GM21381 (cell line): Measurements from ENCODE around the gene MLIP.
"Not testable (repeated sequence)": the region's sequence is repeated elsewhere in the genome, so short reads cannot be mapped to it uniquely, and the experiment has no call there.

Source experiments
- ATAC-seq: cut with Tn5 transposase; IDR thresholded peaks from one replicate; pipeline ENCODE4 v1.9.1; 2021; ENCODE audit warnings: mild to moderate bottlenecking, moderate library complexity; ENCODE audit not compliant: unreplicated experiment

The MLIP gene, protein sequence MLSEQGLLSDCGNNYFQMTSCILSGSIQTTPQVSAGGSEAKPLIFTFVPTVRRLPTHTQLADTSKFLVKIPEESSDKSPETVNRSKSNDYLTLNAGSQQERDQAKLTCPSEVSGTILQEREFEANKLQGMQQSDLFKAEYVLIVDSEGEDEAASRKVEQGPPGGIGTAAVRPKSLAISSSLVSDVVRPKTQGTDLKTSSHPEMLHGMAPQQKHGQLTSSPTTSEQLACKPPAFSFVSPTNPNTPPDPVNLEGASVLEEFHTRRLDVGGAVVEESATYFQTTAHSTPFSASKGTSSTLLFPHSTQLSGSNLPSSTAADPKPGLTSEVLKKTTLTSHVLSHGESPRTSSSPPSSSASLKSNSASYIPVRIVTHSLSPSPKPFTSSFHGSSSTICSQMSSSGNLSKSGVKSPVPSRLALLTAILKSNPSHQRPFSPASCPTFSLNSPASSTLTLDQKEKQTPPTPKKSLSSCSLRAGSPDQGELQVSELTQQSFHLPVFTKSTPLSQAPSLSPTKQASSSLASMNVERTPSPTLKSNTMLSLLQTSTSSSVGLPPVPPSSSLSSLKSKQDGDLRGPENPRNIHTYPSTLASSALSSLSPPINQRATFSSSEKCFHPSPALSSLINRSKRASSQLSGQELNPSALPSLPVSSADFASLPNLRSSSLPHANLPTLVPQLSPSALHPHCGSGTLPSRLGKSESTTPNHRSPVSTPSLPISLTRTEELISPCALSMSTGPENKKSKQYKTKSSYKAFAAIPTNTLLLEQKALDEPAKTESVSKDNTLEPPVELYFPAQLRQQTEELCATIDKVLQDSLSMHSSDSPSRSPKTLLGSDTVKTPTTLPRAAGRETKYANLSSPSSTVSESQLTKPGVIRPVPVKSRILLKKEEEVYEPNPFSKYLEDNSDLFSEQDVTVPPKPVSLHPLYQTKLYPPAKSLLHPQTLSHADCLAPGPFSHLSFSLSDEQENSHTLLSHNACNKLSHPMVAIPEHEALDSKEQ

DNA sequence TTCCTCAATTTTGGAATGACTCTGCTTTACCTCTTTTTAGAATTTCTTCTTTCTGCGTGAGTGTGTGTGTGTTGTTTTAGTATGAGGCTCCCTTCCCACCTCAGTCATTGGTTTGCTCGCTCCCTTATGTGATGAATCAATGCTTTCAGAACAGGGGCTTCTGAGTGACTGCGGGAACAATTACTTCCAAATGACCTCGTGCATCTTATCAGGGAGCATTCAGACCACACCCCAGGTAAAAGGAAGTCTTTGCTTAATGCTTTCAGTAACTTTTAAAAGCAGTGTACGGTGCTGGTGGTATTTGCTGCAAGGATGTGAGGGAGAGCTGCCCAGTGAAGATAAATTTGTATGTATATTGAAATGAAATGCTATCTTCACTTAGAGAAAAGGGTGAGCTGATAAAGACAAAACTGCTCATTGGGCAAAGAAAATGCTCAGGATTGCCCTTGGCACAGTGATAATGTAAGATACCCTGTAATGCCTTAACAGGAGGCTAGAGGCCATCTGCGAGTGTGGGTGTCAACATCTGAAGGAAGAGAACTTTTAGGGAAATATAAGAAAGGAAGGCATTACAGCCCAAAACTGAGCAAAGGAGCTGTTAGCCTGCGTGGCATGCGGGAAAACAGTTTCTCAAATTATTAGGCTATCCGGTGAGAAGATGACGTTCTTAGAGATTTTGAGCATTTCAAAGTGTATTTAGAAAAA, at the start of gene MLIP:
MLIP (plus strand) TSS at position 103 of the 705 bp plus-strand sequence; CDS start at position 140, 37 bp downstream.
- no peak for ATAC-seq

DNA sequence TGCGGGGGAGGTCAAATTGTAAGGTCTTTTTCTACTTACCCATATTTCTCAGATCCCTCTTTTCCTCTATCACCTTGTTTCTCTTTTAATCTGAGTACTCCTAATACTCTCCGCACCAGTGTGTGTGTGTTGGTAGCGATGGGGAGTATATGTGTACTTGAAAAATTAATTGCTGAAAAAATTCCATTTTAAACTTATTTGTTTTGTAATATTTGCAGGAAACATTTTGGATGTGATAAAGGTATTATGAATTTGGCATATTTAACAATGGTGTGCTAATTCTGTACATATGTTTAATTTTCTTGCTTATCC, 48.1 kb upstream of the MLIP start:
- no peak for ATAC-seq

DNA sequence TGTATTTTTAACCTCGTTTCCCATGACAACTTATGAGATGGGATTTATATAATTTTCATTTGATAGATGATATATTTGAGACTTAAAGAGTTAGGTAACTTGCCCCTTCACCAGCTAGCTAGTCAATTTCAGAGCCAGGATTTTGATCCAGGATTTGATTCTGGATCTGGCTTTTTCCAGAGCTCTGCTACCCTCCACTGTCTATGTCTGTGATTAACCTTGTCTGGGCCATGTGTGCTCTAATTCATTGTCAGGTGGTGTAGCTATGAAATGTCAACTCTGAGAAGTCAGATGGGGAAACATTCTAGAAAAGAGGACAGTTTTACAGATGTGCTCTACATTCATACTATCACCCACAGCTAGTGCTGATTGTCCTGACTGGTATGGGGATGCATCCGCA, 42.5 kb upstream of the MLIP start:
- ATAC-seq, result no peak

DNA sequence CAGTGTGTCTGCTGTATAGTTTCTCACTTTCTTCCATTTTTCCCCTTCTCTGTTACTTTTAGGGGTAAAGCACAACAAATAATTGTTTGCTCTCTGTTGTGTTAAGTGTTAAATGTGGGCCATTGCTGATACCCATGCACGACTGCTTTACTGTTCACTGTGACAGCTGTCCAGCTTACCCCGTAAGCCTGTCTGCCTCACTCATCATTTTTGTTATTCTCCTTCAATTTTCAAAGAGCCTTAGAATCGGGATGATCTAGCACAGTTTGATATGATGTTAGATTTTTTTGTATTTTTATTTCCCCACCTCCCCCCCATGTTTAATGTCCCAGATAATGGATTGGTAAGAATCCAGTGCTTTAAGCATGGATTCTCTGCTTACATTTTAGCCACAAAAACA, 41.2 kb upstream of the MLIP start:
- no peak for ATAC-seq

DNA sequence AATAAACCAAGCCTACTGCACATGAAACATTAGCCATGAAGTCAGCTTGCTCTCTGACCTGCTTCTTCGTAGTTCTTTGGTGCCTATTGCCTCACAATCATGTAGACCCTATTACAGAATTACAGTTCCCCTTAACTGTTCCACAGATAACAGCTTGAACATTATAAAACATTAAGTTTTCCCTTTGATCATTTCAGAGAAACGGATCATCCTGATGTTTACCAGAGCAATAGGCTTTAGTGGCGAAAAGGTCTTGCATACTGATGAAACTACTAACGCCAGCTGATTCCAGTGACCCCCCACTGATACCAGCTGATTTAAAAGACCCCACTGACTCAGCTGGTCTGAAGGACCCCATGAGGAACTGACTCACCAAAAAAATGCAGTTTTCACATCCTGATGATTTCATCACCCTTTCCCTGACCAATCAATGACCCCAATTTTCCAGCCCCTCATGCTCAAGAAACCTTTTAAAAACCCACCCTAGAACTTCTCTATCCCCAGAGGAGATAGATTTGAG, 39.4 kb upstream of the MLIP start:
- ATAC-seq, result no peak

DNA sequence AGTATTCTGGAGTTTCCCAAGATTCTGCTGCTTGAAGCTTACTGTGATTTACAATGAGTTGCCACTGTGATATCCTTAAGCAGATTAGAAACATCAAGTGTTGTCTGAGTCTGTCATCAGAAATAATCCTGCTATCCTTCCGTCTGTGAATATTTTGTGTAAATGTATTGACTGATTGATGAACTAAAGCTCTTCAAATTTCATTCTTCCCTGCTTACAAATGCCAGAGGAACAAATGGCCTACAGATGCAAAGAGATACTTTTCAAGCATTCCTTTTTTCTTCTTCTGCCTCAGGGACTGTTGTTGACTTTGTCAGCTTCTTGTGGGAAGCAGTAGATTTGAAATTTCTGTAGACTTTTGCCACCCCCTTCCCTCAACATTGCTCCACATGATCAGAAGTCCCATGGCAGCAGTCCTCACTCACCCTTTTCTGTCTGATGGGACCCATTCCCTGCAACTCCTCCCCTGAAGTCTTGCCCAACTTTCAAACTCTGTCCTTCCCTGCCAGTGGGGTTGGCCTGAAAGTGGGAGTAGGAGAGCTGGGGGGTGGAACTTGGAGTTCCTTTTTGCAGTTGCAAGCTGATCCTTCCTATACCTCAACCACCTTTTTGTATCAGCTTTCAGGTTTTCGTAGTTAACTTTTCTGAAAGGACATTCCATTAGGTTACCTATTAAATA, 38.5 kb upstream of the MLIP start:
- no peak for ATAC-seq

DNA sequence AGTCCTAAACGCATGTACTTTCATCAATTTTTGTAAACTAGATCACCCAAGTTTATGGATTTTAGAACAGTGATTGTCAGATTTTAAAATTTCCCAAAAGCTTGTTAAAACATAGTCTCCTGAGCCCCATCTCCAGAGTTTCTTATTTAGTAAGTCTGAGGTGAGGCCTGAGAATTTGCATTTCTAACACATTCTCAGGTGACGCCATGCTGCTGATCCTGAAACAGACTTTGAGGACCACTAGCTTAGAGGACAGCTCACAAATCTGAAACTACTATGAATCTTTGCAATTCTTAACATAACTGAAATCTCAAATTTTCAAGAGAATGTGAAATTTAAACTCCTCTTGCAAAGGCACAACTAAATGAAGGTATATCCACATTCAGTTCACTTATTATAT, 37.8 kb upstream of the MLIP start:
- ATAC-seq, result no peak

DNA sequence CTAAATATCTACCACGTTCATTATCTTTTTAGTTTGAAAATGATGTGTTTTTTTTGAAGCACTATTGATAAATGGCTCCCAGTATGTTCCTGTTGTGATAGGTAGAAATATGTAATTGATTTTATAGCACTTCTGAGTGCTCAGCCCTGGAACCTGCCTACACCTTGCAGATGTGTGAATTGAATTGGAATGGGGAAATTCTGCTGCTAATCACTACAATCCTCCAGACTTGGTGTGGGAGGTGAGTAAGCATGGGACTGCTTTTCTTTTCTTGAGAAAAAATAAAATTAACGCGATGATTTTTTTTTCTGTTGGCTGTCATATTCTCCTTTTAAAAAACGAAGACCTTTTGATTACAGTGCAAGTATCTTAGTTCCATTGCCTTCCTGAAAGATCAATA, 37.1 kb upstream of the MLIP start:
- no peak for ATAC-seq

DNA sequence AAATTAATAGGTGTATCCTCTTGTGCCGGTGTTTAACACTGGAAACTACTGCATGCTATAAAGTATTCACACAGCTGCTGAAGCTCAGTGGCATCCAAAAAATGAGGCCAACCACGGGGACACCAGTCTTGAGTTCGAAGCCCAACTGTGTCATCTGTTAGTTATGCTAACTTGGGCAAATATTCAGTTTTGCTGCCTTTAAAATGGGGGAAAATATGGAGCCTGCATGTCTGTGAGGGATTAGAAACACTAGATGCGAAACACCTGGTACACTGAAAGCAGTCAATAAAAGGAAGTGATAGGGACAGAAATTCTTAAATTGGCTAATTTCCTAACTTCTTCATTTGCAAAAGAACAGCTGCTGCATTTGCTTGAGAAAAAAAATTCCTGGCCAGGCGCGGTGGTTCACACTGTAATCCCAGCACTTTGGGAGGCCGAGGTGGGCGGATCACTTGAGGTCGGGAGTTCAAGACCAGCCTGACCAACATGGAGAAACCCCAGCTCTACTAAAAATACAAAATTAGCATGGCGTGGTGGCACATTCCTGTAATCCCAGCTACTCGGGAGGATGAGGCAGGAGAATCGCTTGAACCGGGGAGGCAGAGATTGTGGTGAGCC, 36.6 kb upstream of the MLIP start:
- ATAC-seq, result no peak

DNA sequence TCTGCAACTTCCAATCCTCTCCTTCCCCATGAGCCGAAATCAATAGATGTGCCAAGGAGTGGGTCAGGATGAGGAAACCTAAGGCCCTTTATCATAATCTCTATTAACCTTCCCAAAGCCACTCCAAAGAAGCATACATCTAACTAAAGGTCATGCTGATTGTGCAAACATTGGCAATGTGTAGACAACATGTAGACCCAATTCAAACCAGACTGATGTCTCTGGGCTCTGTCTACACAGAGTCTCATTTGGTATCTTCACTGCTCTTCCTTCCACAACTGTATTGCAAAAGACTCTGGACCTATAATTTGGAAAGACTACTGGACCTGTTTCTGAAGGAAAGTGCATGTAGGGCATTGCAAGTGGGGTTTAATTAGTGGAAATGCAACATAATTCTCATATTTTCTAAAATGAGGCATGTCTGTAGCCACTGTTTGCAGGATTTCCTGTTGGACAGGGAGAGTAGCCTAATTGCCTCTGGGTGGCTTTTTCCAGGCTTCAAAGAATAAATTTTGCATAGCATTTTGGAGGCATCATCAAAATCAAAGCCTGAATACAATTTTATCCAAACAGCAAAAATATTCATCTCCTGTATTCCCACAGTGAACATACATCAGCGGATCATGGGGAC, 35.0 kb upstream of the MLIP start:
- ATAC-seq, result no peak

DNA sequence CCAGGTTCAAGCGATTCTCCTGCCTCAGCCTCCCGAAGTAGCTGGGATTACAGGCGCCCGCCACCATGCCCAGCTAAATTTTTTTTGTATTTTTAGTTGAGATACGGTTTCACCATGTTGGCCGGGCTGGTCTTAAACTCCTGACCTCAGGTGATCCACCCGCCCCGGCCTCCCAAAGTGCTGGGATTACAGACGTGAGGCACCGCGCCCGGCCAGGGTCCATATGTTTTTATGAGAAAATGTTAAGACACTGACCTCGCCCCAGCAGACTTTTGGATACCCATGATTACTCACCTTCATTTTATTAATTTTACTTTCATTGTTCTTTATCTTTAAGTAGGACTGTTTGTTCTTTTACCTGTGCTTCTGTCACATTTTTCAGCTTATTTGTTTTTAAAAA, 29.7 kb upstream of the MLIP start:
- ATAC-seq, result not testable (repeated sequence)

DNA sequence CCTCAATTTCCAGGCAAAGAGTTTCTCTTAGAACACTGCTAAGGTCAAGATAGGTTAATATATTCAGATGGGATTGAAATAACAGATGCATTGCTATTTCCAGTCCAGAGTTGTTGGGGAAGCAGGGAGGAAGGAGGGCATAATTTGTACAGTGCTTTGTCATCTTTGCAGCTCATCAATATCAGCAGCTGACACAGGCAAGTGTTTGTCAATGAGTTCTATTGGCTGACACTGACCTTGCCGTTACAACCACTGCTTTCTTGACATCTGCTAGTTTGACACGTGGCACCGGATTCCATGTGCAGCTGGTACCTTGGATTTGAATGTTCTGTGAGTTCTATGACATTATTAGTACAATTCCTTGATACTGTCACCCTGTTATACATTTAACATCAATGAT, 28.0 kb upstream of the MLIP start:
- no peak for ATAC-seq

DNA sequence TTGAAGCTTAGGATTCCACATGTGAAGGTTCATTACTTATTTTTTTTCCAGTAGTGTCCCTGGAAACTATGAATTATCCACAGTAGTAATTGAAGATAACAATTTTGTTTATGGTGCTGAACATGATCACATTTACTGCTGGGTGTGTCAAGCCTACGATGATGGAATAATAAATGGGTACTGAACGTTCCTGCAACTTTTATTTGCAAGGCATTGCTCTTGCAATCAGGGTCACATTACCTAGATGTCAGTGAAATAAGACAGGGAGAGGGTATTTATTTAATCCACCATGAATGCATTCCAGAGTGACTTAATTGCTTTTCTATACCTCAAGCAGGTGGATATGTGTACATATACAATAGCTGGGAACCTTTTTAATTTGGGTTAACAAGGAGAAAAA, 27.0 kb upstream of the MLIP start:
- ATAC-seq, result no peak

DNA sequence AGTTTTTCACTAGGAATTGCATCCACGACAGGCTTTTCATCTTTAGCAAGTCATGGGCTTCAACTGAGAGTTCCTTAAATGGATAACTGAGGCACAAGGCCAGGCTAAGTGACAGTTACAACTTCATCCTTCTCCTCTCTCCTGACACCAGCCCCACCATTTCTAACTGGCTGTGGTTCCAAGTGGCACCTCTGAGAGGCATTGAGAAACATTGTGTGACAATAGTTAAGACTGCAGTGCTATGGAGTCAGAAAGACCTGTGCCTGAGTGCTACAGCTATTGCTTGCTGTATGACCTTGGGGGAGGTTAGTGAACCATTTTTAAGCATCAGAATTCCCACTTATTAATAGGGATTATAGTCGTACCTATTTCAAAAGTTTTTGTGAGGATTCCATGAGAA, 26.2 kb upstream of the MLIP start:
- no peak for ATAC-seq

DNA sequence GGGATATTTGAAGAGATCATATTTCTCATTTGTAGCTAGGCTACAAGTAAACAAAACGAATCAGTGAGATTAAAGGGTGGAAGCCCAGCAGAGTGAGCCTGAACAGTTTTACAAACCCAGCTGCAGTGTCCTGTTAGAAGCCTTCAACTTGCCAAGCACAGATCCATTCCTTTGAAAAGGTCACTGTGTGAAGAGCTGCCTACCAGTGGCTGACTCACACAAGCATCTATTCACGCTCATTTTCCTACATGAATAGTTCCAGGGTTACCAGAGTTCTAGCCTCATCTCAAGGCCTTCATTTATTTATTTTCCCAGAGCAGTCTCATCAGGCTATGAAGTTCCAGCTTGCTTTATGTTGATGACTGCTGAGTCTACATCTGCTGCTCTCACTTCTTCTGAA, 25.7 kb upstream of the MLIP start:
- no peak for ATAC-seq

DNA sequence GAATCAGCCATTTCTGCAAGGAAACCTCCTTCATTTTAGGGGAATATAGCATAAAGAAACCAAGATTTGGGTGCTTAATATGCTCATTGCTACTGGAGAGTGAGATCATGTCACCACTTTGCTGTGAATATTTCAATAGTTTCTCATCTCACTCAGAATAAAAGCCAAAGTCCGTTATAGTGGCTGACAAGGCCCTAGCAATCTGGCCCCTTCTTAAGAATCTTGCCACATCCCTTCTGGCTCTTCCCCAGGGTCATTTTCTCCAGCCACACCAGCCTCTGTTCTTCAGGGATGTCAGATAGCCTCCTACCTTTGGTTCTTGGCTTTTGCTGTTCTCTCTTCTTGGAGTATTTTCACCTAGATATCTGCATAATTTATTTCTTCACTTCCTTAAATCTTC, 24.8 kb upstream of the MLIP start:
- ATAC-seq, result no peak

DNA sequence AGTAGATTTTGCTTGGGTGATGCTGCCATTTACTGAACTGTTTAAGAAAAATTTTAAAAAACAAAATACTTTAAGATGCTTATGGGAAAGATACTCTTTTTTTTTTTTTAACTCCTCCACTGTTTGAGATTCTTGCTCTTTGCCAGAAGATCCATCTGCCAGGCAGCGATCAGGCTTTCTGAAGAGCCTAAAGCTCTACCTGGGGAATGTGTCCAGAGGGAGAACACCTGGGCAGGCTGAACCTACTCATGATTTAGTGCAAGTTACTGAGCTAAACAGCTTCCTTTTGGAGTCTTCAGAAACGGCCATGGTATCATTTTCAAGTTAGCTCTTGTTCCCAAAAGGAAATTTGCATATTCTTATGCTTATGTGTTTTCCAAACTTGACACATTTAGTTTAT, 23.5 kb upstream of the MLIP start:
- ATAC-seq, result no peak

DNA sequence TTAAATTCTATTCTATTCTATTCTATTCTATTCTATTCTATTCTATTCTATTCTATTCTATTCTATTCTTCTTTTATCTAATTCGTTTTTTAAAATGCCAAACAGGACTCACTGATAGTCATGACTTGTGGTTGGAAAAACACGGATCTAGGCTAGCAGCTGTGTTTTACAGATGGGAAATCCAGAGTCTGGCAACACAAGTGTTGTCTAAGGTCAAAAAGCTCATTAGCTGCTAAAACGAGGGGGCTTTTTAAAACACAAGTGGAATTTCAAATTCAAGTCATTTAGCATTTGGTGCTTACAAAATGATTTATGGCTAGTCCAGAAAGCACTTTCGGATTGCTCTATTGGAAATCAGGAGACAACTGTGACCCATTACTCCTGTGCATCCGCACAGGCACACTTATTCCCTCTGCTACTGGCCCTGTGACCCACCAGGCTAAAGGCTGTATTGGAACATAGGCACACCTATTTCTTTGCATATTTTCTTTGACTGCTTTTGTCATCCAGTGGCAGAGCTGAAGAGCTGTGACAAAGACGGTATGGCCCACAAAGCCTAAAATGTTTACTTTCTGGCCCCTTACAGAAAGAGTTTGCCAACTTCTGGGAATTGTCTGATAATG, 17.8 kb upstream of the MLIP start:
- no peak for ATAC-seq

DNA sequence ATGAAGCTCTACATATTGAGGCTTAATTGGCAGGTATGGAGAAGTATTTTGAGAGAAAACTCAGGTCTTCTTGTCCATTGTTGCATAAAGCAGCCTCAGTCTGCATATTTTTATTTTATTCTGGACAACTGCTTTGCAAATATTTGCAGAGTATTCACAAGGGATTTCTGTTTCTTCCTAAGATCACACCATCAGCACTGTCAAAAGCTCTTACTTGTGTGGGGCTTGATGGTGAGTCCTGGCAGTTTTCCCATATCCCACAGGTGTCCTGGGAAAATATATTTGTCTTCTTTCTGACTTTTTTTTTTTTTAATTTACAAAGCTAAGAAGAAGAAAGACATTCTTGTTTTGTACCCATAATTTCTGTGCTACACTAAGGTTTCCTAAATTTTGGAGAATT, 16.9 kb upstream of the MLIP start:
- no peak for ATAC-seq
